ENCODE results near the gene NR6A1.
A peak's percentile ranks its signal among the peaks of the same experiment; 100 is the strongest.

NR6A1 gene

DNA sequence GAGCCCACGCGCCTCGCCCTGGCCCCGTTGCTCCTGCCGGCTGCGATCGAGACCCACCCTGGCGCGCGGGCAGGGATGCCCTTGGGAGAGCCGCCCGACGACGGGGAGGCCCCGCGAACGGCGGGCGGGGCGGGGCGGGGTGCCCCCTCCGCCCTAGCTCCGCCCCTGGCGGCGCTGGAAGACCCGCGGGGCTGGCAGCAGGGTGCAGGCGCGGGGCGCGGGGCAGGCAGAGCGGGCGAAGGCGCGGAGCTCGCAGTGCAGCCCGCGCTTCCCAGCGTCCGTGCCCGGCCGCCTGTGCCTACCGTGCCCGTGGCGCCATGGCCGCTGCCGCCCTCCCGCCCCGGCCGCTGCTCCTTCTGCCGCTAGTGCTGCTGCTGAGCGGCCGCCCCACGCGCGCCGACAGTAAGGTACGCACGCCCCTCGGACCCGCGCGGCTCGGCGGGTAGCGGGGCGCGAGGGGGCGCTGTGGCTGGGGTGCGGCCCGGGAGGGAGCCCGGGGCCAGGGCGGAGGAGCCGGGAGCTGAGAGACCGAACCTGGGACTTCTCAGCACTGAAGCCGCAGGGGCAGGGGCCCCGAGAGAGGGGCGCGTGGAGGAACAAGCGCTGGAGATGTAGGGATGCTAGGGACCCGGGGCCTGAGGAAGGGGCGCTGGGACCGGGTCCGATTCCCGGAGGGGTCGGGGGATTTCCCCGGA lies 6.0 kb upstream of the NR6A1 start, which contains the start of gene OLFML2A:
TSS of gene OLFML2A (plus strand) at position 180 of the 695 bp plus-strand sequence. CDS start at position 318, 138 bp downstream.
- no peaks in the 10 kb centered on the region for H3K79me1 ChIP-seq (ENCODE audit: low read depth, low read length)
- H3K23ac ChIP-seq (ENCODE audit: low read depth, low read length, poor library complexity) = peak within 1 kb of the TSS; percentile 47
- peak within 1 kb of the TSS; percentile 30 to 88 for H3K4me3 ChIP-seq (ENCODE audit: low read length in 2 of 2)
- H2BK120ac ChIP-seq (ENCODE audit: low read depth, low read length) = no peak within 1 kb of the TSS
- peak within 1 kb of the TSS; percentile 85 for H2AFZ ChIP-seq (ENCODE audit: low read length)
- peaks cover 15 to 20% of the 10 kb centered on the region in 2 donors for H3K4me1 ChIP-seq (ENCODE audit: control insufficient read depth in 2 of 2, insufficient read depth in 1 of 2, low read depth in 1 of 2, low read length in 2 of 2)
- H3K14ac ChIP-seq (ENCODE audit: low read length) = peak within 1 kb of the TSS; percentile 59
- H2AK5ac ChIP-seq (ENCODE audit: low read depth, low read length) = peak within 1 kb of the TSS; percentile 20
- DNase-seq (ENCODE audit: low spot score) = no peak
- no peak within 1 kb of the TSS for H2BK12ac ChIP-seq (ENCODE audit: low read length)
- H3K4me2 ChIP-seq (ENCODE audit: insufficient read depth, low read length, poor library complexity, severe bottlenecking) = peak within 1 kb of the TSS; percentile 63
- H3K9ac ChIP-seq (ENCODE audit: low read depth, low read length, poor library complexity) = peak within 1 kb of the TSS; percentile 94
- H4K8ac ChIP-seq (ENCODE audit: low read depth, low read length) = no peak within 1 kb of the TSS
- no peak within 1 kb of the TSS for H4K91ac ChIP-seq (ENCODE audit: low read depth, low read length, poor library complexity)
- peak within 1 kb of the TSS; percentile 34 for H2BK5ac ChIP-seq (ENCODE audit: low read length)
- no peaks in the 10 kb centered on the region for H3K36me3 ChIP-seq (replicated peaks in 1 of 2; ENCODE audit: control insufficient read depth in 2 of 2, insufficient read depth in 2 of 2, low read length in 2 of 2)
- H3K4ac ChIP-seq (ENCODE audit: low read length) = no peak within 1 kb of the TSS
- no peaks in the 10 kb centered on the region for H3K9me3 ChIP-seq (replicated peaks in 1 of 2; ENCODE audit: control insufficient read depth in 2 of 2, insufficient read depth in 1 of 2, low read depth in 1 of 2, low read length in 2 of 2)
- peaks cover 0 to 45% (median 22%) of the 10 kb centered on the region in 3 experiments for H3K27me3 ChIP-seq (ENCODE audit: control insufficient read depth in 3 of 3, insufficient read depth in 3 of 3, low read depth in 1 of 3, low read length in 3 of 3)
- H2BK15ac ChIP-seq (ENCODE audit: low read length) = peak within 1 kb of the TSS; percentile 88
- peak within 1 kb of the TSS; percentile 96 for H3K18ac ChIP-seq (ENCODE audit: low read length)
- no peak within 1 kb of the TSS for H3K27ac ChIP-seq (replicated peaks; ENCODE audit: low read length)
- no CpG with 5 or more reads among the region's 87 CpGs for WGBS, 2 donors (ENCODE audit: extremely low coverage in 2 of 2, insufficient read length in 2 of 2, insufficient replicate concordance in 1 of 2)

DNA sequence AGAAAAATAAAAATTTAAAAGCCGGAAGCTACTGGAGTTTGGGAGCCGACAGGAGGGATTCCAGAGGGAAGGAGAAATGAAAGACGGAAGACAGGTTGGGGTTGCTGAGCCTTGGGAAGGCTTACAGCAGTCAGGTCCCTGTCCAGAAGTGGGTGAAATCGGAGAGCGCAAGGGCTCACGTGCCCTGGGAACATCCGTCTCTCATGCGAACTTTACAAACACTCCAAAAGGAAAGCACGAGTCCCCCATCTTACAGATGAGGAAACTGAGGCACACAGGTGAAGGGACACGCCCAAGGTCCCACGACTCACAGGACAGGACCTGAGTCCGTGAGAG lies 5.5 kb upstream of the NR6A1 start:
- peak overlapping the region; percentile 94 for H3K9ac ChIP-seq (ENCODE audit: low read depth, low read length, poor library complexity)

DNA sequence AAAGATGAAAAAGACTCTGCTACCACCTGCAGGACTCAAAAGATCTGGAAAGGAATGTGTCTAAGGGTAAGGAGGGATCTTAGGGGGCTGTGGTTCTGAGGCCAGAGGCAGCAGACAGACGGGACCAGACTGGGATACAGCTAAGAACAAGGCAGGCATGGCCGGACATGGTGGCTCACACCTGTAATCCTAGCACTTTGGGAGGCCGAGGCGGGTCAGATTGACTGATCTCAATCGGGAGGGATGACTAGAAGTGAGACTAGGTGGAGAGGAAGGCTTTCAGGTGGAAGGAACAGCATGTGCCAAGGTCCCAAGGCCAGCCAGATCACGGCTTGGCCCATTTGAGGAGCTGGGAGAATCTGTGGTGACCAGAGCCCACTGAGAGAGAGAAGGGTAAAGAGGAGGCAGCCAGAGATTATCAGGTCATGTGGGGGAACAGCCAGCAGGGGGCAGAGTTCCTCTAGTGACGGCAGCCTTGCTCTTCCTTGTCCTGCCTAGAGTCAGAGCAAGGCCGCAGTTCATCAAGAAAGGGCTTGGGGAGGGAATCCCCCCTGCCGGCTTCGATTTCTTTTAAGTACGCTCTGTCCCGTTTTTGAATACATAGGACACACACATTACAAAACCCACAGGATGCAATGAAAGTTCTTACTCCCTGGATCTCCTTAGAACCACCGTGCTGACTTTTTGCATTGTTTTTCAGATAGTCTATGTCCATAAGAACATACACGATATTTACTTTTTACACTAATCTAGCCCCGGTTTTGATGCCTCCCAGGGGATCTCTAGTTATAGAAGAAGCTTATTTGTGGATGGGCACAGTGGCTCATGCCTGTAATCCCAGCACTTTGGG lies 3.2 kb upstream of the NR6A1 start:
- H3K79me1 ChIP-seq (ENCODE audit: low read depth, low read length) = no peaks in the 10 kb centered on the region
- no peak overlapping the region for H3K4ac ChIP-seq (ENCODE audit: low read length)
- H2AFZ ChIP-seq (ENCODE audit: low read length) = peak overlapping the region; percentile 62
- H2BK12ac ChIP-seq (ENCODE audit: low read length) = no peak overlapping the region
- H3K23ac ChIP-seq (ENCODE audit: low read depth, low read length, poor library complexity) = no peak overlapping the region
- H3K27me3 ChIP-seq (ENCODE audit: control insufficient read depth in 3 of 3, insufficient read depth in 3 of 3, low read depth in 1 of 3, low read length in 3 of 3) = peaks cover 0 to 45% (median 22%) of the 10 kb centered on the region in 3 experiments
- no peak overlapping the region for H4K8ac ChIP-seq (ENCODE audit: low read depth, low read length)
- no peak overlapping the region for H3K18ac ChIP-seq (ENCODE audit: low read length)
- H3K14ac ChIP-seq (ENCODE audit: low read length) = no peak overlapping the region
- H3K9ac ChIP-seq (ENCODE audit: low read depth, low read length, poor library complexity) = no peak overlapping the region
- H3K27ac ChIP-seq (replicated peaks; ENCODE audit: low read length) = no peak overlapping the region
- H3K4me2 ChIP-seq (ENCODE audit: insufficient read depth, low read length, poor library complexity, severe bottlenecking) = no peak overlapping the region
- H3K4me3 ChIP-seq (ENCODE audit: low read length in 2 of 2) = no peak overlapping the region
- peak; percentile 88 for DNase-seq (ENCODE audit: low spot score)
- H2BK15ac ChIP-seq (ENCODE audit: low read length) = no peak overlapping the region
- H2BK5ac ChIP-seq (ENCODE audit: low read length) = no peak overlapping the region
- H3K36me3 ChIP-seq (replicated peaks in 1 of 2; ENCODE audit: control insufficient read depth in 2 of 2, insufficient read depth in 2 of 2, low read length in 2 of 2) = no peaks in the 10 kb centered on the region
- H2BK120ac ChIP-seq (ENCODE audit: low read depth, low read length) = no peak overlapping the region
- no peak overlapping the region for H4K91ac ChIP-seq (ENCODE audit: low read depth, low read length, poor library complexity)
- H2AK5ac ChIP-seq (ENCODE audit: low read depth, low read length) = no peak overlapping the region
- H3K4me1 ChIP-seq (ENCODE audit: control insufficient read depth in 2 of 2, insufficient read depth in 1 of 2, low read depth in 1 of 2, low read length in 2 of 2) = peaks cover 12 to 14% of the 10 kb centered on the region in 2 donors
- H3K9me3 ChIP-seq (replicated peaks in 1 of 2; ENCODE audit: control insufficient read depth in 2 of 2, insufficient read depth in 1 of 2, low read depth in 1 of 2, low read length in 2 of 2) = no peaks in the 10 kb centered on the region
- no CpG with 5 or more reads among the region's 15 CpGs for WGBS, 2 donors (ENCODE audit: extremely low coverage in 2 of 2, insufficient read length in 2 of 2, insufficient replicate concordance in 1 of 2)

More for the DNA sequence above, 5.5 kb upstream of the NR6A1 start:
- no peak overlapping the region for H3K4ac ChIP-seq (ENCODE audit: low read length)
- peak overlapping the region; percentile 30 to 88 for H3K4me3 ChIP-seq (ENCODE audit: low read length in 2 of 2)
- no peak overlapping the region for H3K27ac ChIP-seq (replicated peaks; ENCODE audit: low read length)
- peak overlapping the region; percentile 96 for H3K18ac ChIP-seq (ENCODE audit: low read length)
- no peak overlapping the region for H2AK5ac ChIP-seq (ENCODE audit: low read depth, low read length)
- H3K23ac ChIP-seq (ENCODE audit: low read depth, low read length, poor library complexity) = peak overlapping the region; percentile 47
- no peak overlapping the region for H4K8ac ChIP-seq (ENCODE audit: low read depth, low read length)
- H3K27me3 ChIP-seq (ENCODE audit: control insufficient read depth in 3 of 3, insufficient read depth in 3 of 3, low read depth in 1 of 3, low read length in 3 of 3) = peaks cover 0 to 45% (median 22%) of the 10 kb centered on the region in 3 experiments
- H2BK5ac ChIP-seq (ENCODE audit: low read length) = no peak overlapping the region
- DNase-seq (ENCODE audit: low spot score) = no peak
- H4K91ac ChIP-seq (ENCODE audit: low read depth, low read length, poor library complexity) = no peak overlapping the region
- no peaks in the 10 kb centered on the region for H3K9me3 ChIP-seq (replicated peaks in 1 of 2; ENCODE audit: control insufficient read depth in 2 of 2, insufficient read depth in 1 of 2, low read depth in 1 of 2, low read length in 2 of 2)
- peak overlapping the region; percentile 85 for H2AFZ ChIP-seq (ENCODE audit: low read length)
- H3K79me1 ChIP-seq (ENCODE audit: low read depth, low read length) = no peaks in the 10 kb centered on the region
- no peak overlapping the region for H2BK12ac ChIP-seq (ENCODE audit: low read length)
- no peaks in the 10 kb centered on the region for H3K36me3 ChIP-seq (replicated peaks in 1 of 2; ENCODE audit: control insufficient read depth in 2 of 2, insufficient read depth in 2 of 2, low read length in 2 of 2)
- H3K4me1 ChIP-seq (ENCODE audit: control insufficient read depth in 2 of 2, insufficient read depth in 1 of 2, low read depth in 1 of 2, low read length in 2 of 2) = peaks cover 15 to 20% of the 10 kb centered on the region in 2 donors
- WGBS, 2 donors (ENCODE audit: extremely low coverage in 2 of 2, insufficient read length in 2 of 2, insufficient replicate concordance in 1 of 2) = no CpG with 5 or more reads among the region's 12 CpGs
- H2BK120ac ChIP-seq (ENCODE audit: low read depth, low read length) = no peak overlapping the region
- peak overlapping the region; percentile 59 for H3K14ac ChIP-seq (ENCODE audit: low read length)
- no peak overlapping the region for H2BK15ac ChIP-seq (ENCODE audit: low read length)
- peak overlapping the region; percentile 63 for H3K4me2 ChIP-seq (ENCODE audit: insufficient read depth, low read length, poor library complexity, severe bottlenecking)

Data from neuronal stem cell (in vitro differentiated cells).